ENCODE results near the gene GLYR1. TPM values are rescaled to one million over a fixed set of nuclear protein-coding genes. Genes with fewer than 3 reads are reported as not detected.

The GLYR1 gene
- total and polyA plus RNA-seq, 10 of the 15 experiments (the other 5 are each of a cell fraction or from before 2014, with no cell fraction given) = 7.3 to 90.2 (median 57.2) TPM

- TF ChIP-seq CHD1 (IDR thresholded peaks at IDR 0.05; ENCODE audit: low read depth, low read length) (no peak), ZNF622 (IDR thresholded peaks at IDR 0.05) (no peak), BCL11A (IDR thresholded peaks at IDR 0.05; ENCODE audit: low read depth, low read length) (no peak), KAT2A (conservative IDR thresholded peaks at IDR 0.05; ENCODE audit: control insufficient read depth, low read depth, low read length) (no peak), GABPA (IDR thresholded peaks at IDR 0.05; ENCODE audit: low read depth) (no peak), PRDM15 (CRISPR knock-in tag; IDR thresholded peaks at IDR 0.05) (no peak), ZBTB4 (CRISPR knock-in tag; IDR thresholded peaks at IDR 0.05) (no peak), E2F8 (IDR thresholded peaks at IDR 0.05; ENCODE audit: low read depth, partially characterized antibody) (no peak), ESRRA (IDR thresholded peaks at IDR 0.05; ENCODE audit: low read length) (no peak), CHD4 (IDR thresholded peaks at IDR 0.05) (no peak), HCFC1 (IDR thresholded peaks at IDR 0.05; ENCODE audit: low read length) (peak; percentile 92), ASH2L (IDR thresholded peaks at IDR 0.05; ENCODE audit: borderline replicate concordance, low read depth) (no peak), TBL1XR1 (IDR thresholded peaks at IDR 0.05; ENCODE audit: low read depth, low read length) (no peak), NR2C2 (IDR thresholded peaks at IDR 0.05; ENCODE audit: borderline replicate concordance, control insufficient read depth, insufficient read length, low read depth) (no peak), SP1 (IDR thresholded peaks at IDR 0.05; ENCODE audit: low read depth, low read length) (peak; percentile 93), ZZZ3 (IDR thresholded peaks at IDR 0.05; ENCODE audit: control insufficient read depth, insufficient read length, low read depth) (no peak), MEF2B (IDR thresholded peaks at IDR 0.05; ENCODE audit: partially characterized antibody, poor library complexity, severe bottlenecking) (peak; percentile 22), NFXL1 (IDR thresholded peaks at IDR 0.05; ENCODE audit: borderline replicate concordance) (no peak), TCF7 (IDR thresholded peaks at IDR 0.05; ENCODE audit: borderline replicate concordance) (no peak), ATF2 (IDR thresholded peaks at IDR 0.05; ENCODE audit: low read length) (no peak)
Measured at GRCh38 chr16:4766875-4767628, 80.0 kb downstream of the GLYR1 start, which contains the start of gene ZNF500 (continued).
